ENCODE results near the gene PTPRK.

The PTPRK gene

DNA sequence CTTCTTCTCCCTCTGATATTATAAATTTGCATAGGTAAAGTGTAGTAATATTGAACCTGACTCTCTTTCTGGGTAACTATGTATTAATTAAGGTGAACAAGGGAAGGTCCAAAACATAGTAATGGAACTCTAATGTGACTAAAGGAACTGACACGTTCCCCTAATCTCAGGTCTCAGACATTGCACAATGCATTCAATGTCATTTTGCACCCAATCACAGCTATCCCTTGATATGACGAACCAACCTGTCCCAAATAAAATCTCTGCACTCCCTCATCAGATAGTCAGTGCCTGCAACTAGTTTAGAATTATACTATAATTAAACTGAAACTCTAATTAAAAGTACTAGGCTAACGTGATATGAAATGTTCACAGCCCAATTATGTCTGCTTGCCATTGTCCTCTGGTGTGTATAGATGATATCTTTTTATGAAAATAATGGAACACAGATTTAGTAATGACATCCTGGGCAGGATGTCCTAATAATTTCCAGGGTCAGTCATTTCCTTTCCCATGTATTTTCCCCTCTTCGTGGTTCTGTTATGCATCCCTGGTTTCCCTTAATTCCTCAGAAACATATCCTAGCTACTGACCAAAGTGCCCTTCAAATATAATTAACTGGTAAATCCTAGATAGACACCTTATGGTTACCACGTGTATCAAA, 36.8 kb downstream of the PTPRK start:
- TF ChIP-seq, protein P1, sequence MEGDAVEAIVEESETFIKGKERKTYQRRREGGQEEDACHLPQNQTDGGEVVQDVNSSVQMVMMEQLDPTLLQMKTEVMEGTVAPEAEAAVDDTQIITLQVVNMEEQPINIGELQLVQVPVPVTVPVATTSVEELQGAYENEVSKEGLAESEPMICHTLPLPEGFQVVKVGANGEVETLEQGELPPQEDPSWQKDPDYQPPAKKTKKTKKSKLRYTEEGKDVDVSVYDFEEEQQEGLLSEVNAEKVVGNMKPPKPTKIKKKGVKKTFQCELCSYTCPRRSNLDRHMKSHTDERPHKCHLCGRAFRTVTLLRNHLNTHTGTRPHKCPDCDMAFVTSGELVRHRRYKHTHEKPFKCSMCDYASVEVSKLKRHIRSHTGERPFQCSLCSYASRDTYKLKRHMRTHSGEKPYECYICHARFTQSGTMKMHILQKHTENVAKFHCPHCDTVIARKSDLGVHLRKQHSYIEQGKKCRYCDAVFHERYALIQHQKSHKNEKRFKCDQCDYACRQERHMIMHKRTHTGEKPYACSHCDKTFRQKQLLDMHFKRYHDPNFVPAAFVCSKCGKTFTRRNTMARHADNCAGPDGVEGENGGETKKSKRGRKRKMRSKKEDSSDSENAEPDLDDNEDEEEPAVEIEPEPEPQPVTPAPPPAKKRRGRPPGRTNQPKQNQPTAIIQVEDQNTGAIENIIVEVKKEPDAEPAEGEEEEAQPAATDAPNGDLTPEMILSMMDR (IDR thresholded peaks at IDR 0.05; ENCODE audit: low read depth, low read length, missing control alignments) = no peak
- DNase-seq = no peak

GRCh38 chr6:128482642-128483041, 37.8 kb downstream of the PTPRK start:
- TF ChIP-seq, protein P1 (IDR thresholded peaks at IDR 0.05; ENCODE audit: low read depth, low read length, missing control alignments) = no peak
- Histone ChIP-seq H3K4me3 (ENCODE audit: low read depth, low read length) (no peak overlapping the region), H3K36me3 (replicated peaks) (no peaks in the 10 kb centered on the region), H3K27ac (no peak overlapping the region), H3K27me3 (replicated peaks) (no peaks in the 10 kb centered on the region)
- in situ Hi-C loops (cut with HindIII; ENCODE audit: low pct_ligation_motif_present, low sequenced_read_pairs) = no loop called here
- no peak for DNase-seq

More for the DNA sequence above, 36.8 kb downstream of the PTPRK start:
- in situ Hi-C loops (cut with HindIII; ENCODE audit: low pct_ligation_motif_present, low sequenced_read_pairs) = no loop called here
- no peak overlapping the region for H3K4me3 ChIP-seq (ENCODE audit: low read depth, low read length)
- H3K27me3 ChIP-seq (replicated peaks) = no peaks in the 10 kb centered on the region
- no peak overlapping the region for H3K27ac ChIP-seq
- no peaks in the 10 kb centered on the region for H3K36me3 ChIP-seq (replicated peaks)

- TF ChIP-seq, protein P1 (IDR thresholded peaks at IDR 0.05; ENCODE audit: low read depth, low read length, missing control alignments) = no peak
- Histone ChIP-seq H3K4me3 (ENCODE audit: low read depth, low read length) (no peak overlapping the region), H3K27me3 (replicated peaks) (no peaks in the 10 kb centered on the region), H3K36me3 (replicated peaks) (no peaks in the 10 kb centered on the region), H3K27ac (no peak overlapping the region)
- no peak for DNase-seq
- in situ Hi-C loops (cut with HindIII; ENCODE audit: low pct_ligation_motif_present, low sequenced_read_pairs) = no loop called here
These were observed 40.4 kb downstream of the PTPRK start for GRCh38 chr6:128479991-128480390.

DNA sequence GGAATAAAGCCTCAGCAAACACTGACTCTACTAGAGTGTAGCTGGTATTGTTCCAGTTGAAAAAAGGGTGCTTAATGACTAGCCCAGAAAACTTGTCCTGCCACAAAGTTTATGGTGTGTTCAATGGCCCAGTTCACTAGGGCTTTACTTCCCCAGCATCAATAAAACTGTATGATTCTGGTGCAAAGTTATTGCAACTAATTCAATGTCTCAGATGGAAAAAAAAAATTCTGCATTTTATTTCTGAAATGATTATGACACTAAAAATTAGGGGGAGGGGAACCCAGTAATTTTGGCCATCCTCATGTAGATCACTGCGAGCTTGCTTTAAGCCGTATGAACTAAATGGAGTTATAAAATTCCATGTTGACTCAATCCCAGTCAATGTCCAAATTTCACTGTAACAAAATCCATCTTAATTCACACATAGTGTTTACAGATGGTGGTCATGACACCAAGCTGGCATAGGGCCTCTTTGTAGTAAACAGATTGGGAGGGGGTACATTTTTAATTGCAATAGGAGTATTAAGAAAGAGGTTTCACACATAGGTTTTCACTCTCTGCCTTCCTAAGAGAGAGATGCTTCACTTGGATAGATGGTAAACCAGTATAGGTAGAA, 41.2 kb downstream of the PTPRK start:
- in situ Hi-C loops (cut with HindIII; ENCODE audit: low pct_ligation_motif_present, low sequenced_read_pairs) = no loop called here

DNA sequence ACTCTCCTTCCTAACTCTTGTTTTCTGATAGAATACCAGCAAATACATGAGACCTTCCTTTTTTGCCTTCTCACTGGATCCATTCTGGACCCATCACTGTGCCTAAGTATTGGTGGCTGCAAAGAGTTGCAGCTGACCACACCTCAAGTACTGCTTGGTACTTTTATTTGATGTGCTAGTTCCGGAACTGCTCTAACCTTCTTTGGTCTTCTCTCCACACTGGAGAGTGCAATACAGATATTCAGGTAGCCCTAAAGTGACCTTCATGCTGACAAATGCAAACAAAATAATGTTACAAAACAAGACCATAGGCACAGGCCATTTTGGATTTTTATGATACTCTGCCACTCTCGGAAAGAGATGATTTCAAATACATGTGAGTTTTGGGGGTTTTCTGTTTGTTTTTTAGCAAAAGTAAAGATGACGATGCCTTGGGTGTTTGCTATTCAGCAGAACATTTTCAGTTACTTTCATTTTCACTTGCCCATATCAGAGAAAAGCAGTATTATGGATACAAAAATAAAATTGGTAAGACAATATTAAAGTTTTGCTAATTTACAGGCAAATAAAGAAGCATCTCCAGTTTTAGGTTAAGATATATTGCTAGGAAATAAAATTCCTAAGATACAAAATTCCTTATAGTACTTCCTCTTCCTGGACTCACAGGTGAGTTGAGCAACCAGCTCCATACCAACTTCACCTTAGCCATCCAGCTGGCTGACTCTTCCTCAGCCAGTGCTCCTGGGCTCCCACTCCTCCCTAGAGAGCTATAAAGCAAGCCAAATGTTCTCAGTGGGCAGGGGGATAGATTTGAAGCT, 42.0 kb downstream of the PTPRK start:
- no peaks in the 10 kb centered on the region for H3K36me3 ChIP-seq (replicated peaks)
- TF ChIP-seq, protein P1 (IDR thresholded peaks at IDR 0.05; ENCODE audit: low read depth, low read length, missing control alignments) = no peak
- no peak for DNase-seq
- H3K27me3 ChIP-seq (replicated peaks) = no peaks in the 10 kb centered on the region
- in situ Hi-C loops (cut with HindIII; ENCODE audit: low pct_ligation_motif_present, low sequenced_read_pairs) = no loop called here
- no peak overlapping the region for H3K27ac ChIP-seq
- no peak overlapping the region for H3K4me3 ChIP-seq (ENCODE audit: low read depth, low read length)

More for the DNA sequence above, 41.2 kb downstream of the PTPRK start:
- TF ChIP-seq, protein P1 (IDR thresholded peaks at IDR 0.05; ENCODE audit: low read depth, low read length, missing control alignments) = no peak
- Histone ChIP-seq H3K36me3 (replicated peaks) (no peaks in the 10 kb centered on the region), H3K27me3 (replicated peaks) (no peaks in the 10 kb centered on the region), H3K27ac (no peak overlapping the region), H3K4me3 (ENCODE audit: low read depth, low read length) (no peak overlapping the region)
- DNase-seq = no peak
